ENCODE measurements around the gene LEKR1.
"Not testable (repeated sequence)": the region's sequence is repeated elsewhere in the genome, so short reads cannot be mapped to it uniquely, and the experiment has no call there.

The LEKR1 gene

GRCh38 chr3:156860873-156861272 lies 34.7 kb downstream of the LEKR1 start:
- DNase-seq (ENCODE audit: low read depth): no peak
- TF ChIP-seq, protein P1, sequence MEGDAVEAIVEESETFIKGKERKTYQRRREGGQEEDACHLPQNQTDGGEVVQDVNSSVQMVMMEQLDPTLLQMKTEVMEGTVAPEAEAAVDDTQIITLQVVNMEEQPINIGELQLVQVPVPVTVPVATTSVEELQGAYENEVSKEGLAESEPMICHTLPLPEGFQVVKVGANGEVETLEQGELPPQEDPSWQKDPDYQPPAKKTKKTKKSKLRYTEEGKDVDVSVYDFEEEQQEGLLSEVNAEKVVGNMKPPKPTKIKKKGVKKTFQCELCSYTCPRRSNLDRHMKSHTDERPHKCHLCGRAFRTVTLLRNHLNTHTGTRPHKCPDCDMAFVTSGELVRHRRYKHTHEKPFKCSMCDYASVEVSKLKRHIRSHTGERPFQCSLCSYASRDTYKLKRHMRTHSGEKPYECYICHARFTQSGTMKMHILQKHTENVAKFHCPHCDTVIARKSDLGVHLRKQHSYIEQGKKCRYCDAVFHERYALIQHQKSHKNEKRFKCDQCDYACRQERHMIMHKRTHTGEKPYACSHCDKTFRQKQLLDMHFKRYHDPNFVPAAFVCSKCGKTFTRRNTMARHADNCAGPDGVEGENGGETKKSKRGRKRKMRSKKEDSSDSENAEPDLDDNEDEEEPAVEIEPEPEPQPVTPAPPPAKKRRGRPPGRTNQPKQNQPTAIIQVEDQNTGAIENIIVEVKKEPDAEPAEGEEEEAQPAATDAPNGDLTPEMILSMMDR (conservative IDR thresholded peaks at IDR 0.05; ENCODE audit: low read depth, low read length): no peak
- no peak overlapping the region for H3K4me3 ChIP-seq (ENCODE audit: low read length)

DNA sequence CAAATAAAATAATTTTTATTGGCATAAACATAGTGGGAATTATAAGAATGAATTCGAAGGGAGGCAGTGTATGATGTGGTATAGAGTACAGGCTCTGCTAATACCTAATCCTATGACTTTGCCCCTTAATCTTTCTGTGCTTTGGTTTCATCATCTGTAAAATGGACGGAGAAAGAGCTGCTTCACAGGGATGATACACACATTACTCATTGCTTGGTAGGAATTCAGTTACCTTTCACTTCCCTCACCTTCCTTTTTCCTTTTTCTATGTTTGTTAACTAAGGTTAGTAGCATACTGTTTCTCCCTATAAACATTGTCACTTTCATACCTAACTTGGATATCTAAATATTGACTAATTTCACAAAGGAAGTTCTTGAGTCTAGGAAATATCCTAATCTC lies 36.2 kb downstream of the LEKR1 start:
- no peak for DNase-seq (ENCODE audit: low read depth)
- TF ChIP-seq, protein P1 (conservative IDR thresholded peaks at IDR 0.05; ENCODE audit: low read depth, low read length): no peak
- no peak overlapping the region for H3K4me3 ChIP-seq (ENCODE audit: low read length)

DNA sequence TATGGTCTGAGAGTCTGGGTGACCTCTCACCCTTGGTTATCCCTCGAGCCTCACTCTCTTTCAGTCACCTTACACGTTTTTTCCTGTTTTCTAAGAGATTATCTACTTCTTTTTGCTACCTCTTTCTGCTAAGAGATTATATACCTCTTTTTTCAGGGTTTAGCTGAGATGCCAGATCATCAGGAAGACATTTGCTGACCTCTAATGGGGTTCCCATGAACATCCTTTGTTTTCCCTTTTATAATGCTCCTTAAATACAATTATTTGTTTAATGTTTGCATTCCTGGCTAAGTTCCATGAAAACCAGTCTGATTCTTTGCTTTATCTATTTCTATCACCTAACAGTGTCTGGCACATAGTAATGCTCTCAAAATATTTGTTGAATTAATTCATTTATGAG lies 39.6 kb downstream of the LEKR1 start:
- no peak overlapping the region for H3K4me3 ChIP-seq (ENCODE audit: low read length)
- TF ChIP-seq, protein P1 (conservative IDR thresholded peaks at IDR 0.05; ENCODE audit: low read depth, low read length): no peak
- no peak for DNase-seq (ENCODE audit: low read depth)

DNA sequence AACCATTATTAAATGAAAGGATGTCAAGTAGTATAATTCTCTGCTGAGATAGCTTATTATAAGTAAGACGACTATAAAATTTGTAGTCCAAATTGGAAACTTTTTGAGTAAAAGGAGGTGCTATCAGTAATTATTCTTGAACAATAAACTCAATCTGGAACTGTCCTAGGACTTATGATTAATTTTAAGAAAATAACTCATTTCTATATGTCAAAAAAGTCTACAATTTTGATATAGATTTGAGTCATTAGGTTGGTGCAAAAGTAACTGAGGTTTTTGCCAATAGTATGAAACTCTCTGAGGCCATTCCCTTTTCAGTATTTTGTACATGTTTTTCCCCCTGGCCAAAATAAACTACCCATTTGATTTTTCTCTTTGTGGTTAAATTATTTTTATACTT lies 41.0 kb downstream of the LEKR1 start:
- H3K4me3 ChIP-seq (ENCODE audit: low read length): no peak overlapping the region
- TF ChIP-seq, protein P1 (conservative IDR thresholded peaks at IDR 0.05; ENCODE audit: low read depth, low read length): no peak
- DNase-seq (ENCODE audit: low read depth): no peak

DNA sequence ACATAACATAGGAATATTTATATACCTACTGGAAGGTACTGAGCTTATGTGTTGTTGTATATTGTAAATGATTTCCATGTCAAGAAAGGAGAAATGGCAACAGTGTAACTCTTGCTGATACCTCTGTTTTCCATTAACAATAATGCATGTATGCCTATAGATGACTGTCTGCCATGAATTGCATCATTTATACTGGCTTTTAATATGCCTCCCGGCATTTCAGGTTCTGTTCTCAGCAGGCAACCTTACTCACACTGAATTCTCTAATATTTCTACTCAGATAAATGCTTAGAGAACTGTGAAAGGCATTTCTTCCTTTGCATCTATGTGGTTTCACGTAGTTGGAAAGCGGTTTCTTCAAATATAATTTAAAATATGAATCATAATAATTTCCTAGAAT lies 41.8 kb downstream of the LEKR1 start:
- TF ChIP-seq, protein P1 (conservative IDR thresholded peaks at IDR 0.05; ENCODE audit: low read depth, low read length): no peak
- H3K4me3 ChIP-seq (ENCODE audit: low read length): no peak overlapping the region
- no peak for DNase-seq (ENCODE audit: low read depth)

GRCh38 chr3:156873906-156874305 lies 47.8 kb downstream of the LEKR1 start:
- no peak for DNase-seq (ENCODE audit: low read depth)
- H3K4me3 ChIP-seq (ENCODE audit: low read length): no peak overlapping the region
- TF ChIP-seq, protein P1 (conservative IDR thresholded peaks at IDR 0.05; ENCODE audit: low read depth, low read length): no peak

DNA sequence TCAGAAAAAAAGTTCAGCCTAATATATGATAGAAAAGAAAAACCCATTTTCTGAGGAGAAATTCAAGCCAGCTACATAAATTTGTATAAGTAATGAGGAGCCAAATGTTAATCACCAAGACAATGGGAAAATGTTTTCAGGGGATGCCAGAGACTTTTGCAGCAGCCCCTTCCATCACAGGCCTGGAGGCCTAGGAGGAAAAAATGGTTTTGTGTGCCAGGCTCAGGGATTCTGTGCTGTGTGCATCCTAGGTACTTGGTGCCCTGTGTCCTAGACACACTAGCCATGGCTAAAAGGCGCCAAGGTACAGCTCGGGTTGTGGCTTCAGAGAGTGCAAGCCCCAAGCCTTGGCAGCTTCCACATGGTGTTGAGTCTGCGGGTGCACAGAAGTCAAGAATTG lies 53.3 kb downstream of the LEKR1 start:
- not testable (repeated sequence) for DNase-seq (ENCODE audit: low read depth)

GRCh38 chr3:156885761-156886160 lies 59.6 kb downstream of the LEKR1 start:
- DNase-seq (ENCODE audit: low read depth): no peak
- no peak overlapping the region for H3K4me3 ChIP-seq (ENCODE audit: low read length)
- TF ChIP-seq, protein P1 (conservative IDR thresholded peaks at IDR 0.05; ENCODE audit: low read depth, low read length): no peak

More for the DNA sequence above, 53.3 kb downstream of the LEKR1 start:
- H3K4me3 ChIP-seq (ENCODE audit: low read length): not testable (repeated sequence)
